K562 (cell line): ENCODE results near the gene DSE. TPM values are rescaled to one million over a fixed set of nuclear protein-coding genes. Genes with fewer than 3 reads are reported as not detected.

Experiments
- ATAC-seq: fragments of 200-7000 bp; cut with Tn5 transposase; 3 replicates; pipeline ENCODE4 v1.9.1; 2020; ENCODE audit warnings: moderate library complexity
- BruUV-seq: library from RNA; stranded (reverse); fragments of 400-500 nt; replicated peaks from 2 replicates; lab custom pipeline; 2021; lab: Mats Ljungman, UMichigan
- CTCF ChIA-PET: fragments of 300-600 bp; formaldehyde crosslinking; extraction: SDS; loops from one replicate; lab custom pipeline; 2021; ENCODE audit warnings: low intra/inter-chr PET ratio; lab: Yijun Ruan, JAX
- POLR2A ChIA-PET: fragments of 300-600, 350-650 bp; sonication (Branson Sonifier 250); formaldehyde crosslinking; extraction: SDS; loops from one replicate; lab custom pipeline; 2021; ENCODE audit warnings: antibody characterized with exemption, inconsistent platforms; lab: Yijun Ruan, JAX
- DNase-seq, 4 experiments: peaks; one replicate each; pipeline versions ENCODE4 v3.0.0 to v3.0.0-alpha.2; 2011 to 2018; ENCODE audit warnings: low spot score in 3 of 4, mixed read lengths in 3 of 4; ENCODE audit errors: extremely low read depth in 1 of 4
- FAIRE-seq: peaks from 2 replicates; lab custom pipeline; 2011; peaks lifted over from hg19 to GRCh38; lab: Jason Lieb, UNC
- H2AFZ ChIP-seq: 2 replicates; pipeline ENCODE4 v1.6.0; 2011; ENCODE audit warnings: low read depth, low read length, control low read depth, inconsistent platforms
- H3K27ac ChIP-seq: fragments of 200-600 bp; 3 replicates; pipeline ENCODE4 v1.8.0; 2011; ENCODE audit warnings: low read depth, mild to moderate bottlenecking, control low read depth, inconsistent platforms, low read length, moderate library complexity, mixed read lengths; ENCODE audit errors: extremely low read depth
- H3K27me3 ChIP-seq, 2 experiments: fragments of 300-600 bp in 1 of 2; 2 replicates in 1 of 2; 3 replicates in 1 of 2; pipeline versions ENCODE4 v1.6.0 to v1.8.0; 2011; ENCODE audit warnings: inconsistent platforms in 2 of 2, low read length in 2 of 2, mild to moderate bottlenecking in 1 of 2, mixed read lengths in 1 of 2, moderate library complexity in 1 of 2; ENCODE audit not compliant: control insufficient read depth in 2 of 2, insufficient read depth in 2 of 2
- H3K36me3 ChIP-seq: fragments of 300-600 bp; 3 replicates; pipeline ENCODE4 v1.8.0; 2011; ENCODE audit warnings: mild to moderate bottlenecking, low read length, inconsistent platforms; ENCODE audit not compliant: control insufficient read depth, insufficient read depth
- H3K4me1 ChIP-seq, 2 experiments: fragments of 200-600 bp in 1 of 2; replicated peaks in 1 of 2; 2 replicates in 1 of 2; 3 replicates in 1 of 2; pipeline versions ENCODE4 v1.5.1 to v1.8.0; 2011; ENCODE audit warnings: inconsistent platforms in 2 of 2, low read length in 2 of 2, mild to moderate bottlenecking in 1 of 2, mixed read lengths in 1 of 2, moderate library complexity in 1 of 2; ENCODE audit not compliant: control insufficient read depth in 2 of 2, insufficient read depth in 2 of 2
- H3K4me2 ChIP-seq: 2 replicates; pipeline ENCODE4 v1.6.1; 2011; ENCODE audit warnings: low read length, control low read depth, inconsistent platforms, mixed read lengths; ENCODE audit not compliant: insufficient read depth
- H3K4me3 ChIP-seq: fragments of 200-600 bp; sonication (generic), shearing (Covaris generic); 2 replicates; pipeline ENCODE4 v1.5.1; 2016; ENCODE audit warnings: control low read depth, inconsistent platforms
- H3K79me2 ChIP-seq: fragments of 200-600 bp; 3 replicates; pipeline ENCODE4 v1.8.0; 2011; ENCODE audit warnings: low read length, inconsistent platforms; ENCODE audit not compliant: control insufficient read depth, insufficient read depth
- H3K9ac ChIP-seq, 2 experiments: 2 replicates each; pipeline versions ENCODE4 v1.6.0 to v1.6.1; 2011; ENCODE audit warnings: low read depth in 2 of 2, low read length in 2 of 2, control low read depth in 1 of 2, inconsistent platforms in 1 of 2, mild to moderate bottlenecking in 1 of 2, mixed read lengths in 1 of 2; ENCODE audit not compliant: insufficient read depth in 1 of 2
- H3K9me1 ChIP-seq: one replicate; pipeline ENCODE4 v1.6.0; 2011; ENCODE audit warnings: inconsistent platforms, mild to moderate bottlenecking, low read length, moderate library complexity; ENCODE audit not compliant: control insufficient read depth, insufficient read depth
- H3K9me3 ChIP-seq: replicated peaks from 2 replicates; pipeline ENCODE4 v1.5.1; 2011; ENCODE audit warnings: low read depth, low read length, inconsistent platforms; ENCODE audit not compliant: control insufficient read depth, insufficient read depth
- H4K20me1 ChIP-seq: replicated peaks from 2 replicates; pipeline ENCODE4 v1.6.1; 2011; ENCODE audit warnings: low read length, inconsistent platforms, mixed read lengths; ENCODE audit not compliant: control insufficient read depth, insufficient read depth
- CBX2 ChIP-seq: fragments of 200-600 bp; sonication (generic); IDR thresholded peaks from one replicate; pipeline ENCODE4 v1.6.1; 2012; ENCODE audit warnings: mild to moderate bottlenecking, low read length, inconsistent platforms; ENCODE audit not compliant: insufficient read depth, poor library complexity, severe bottlenecking
- GTF2F1 ChIP-seq: IDR thresholded peaks from 2 replicates; pipeline ENCODE4 v1.6.1; 2011; ENCODE audit warnings: low read depth, low read length, improper control_type of control experiment
- SNAPC5 ChIP-seq: fragments of 250-450 bp; sonication (Bioruptor Pico); IDR thresholded peaks from 2 replicates; pipeline ENCODE4 v1.8.0; 2021; ENCODE audit warnings: moderate library complexity, mild to moderate bottlenecking, inconsistent platforms
- TAL1 ChIP-seq: fragments of 450-650 bp; IDR thresholded peaks from 2 replicates; pipeline ENCODE4 v1.6.1; 2016; ENCODE audit warnings: mild to moderate bottlenecking
- THRA ChIP-seq: fragments of 450-650 bp; IDR thresholded peaks from 2 replicates; pipeline ENCODE4 v1.6.1; 2017; ENCODE audit warnings: mild to moderate bottlenecking, moderate library complexity
- TRIM25 ChIP-seq: fragments of 450-650 bp; IDR thresholded peaks from 2 replicates; pipeline ENCODE4 v1.7.0; 2016; ENCODE audit warnings: borderline replicate concordance
- WGBS: fragments of 100-300 bp; shearing (Covaris generic); methylation state at CpG from one replicate; pipeline ENCODE4 v1.1.6; 2016; ENCODE audit warnings: low coverage, mixed read lengths; ENCODE audit not compliant: insufficient coverage; ENCODE audit errors: missing lambda C conversion rate; 5-methylcytosine and 5-hydroxymethylcytosine counted together
- in situ Hi-C: fragments of 300-500 bp; cut with MboI; formaldehyde crosslinking; loops from 4 replicates; pipeline ENCODE4 v1.15.0; 2018; ENCODE audit warnings: inconsistent platforms, mixed read lengths
- intact Hi-C: fragments of 100-400 bp; cut with micrococcal nuclease; formaldehyde crosslinking; loops from 2 replicates; pipeline ENCODE4 v1.14.2; 2022
- polyA plus RNA-seq, 8 experiments: library from polyadenylated mRNA; depleted of rRNA in 4 of 8; stranded (reverse) in 5 of 8; unstranded in 3 of 8; fragments of >200 nt; fragmentation: Nextera tagmentation in 2 of 8; fragmentation: Illumina TruSeq in 1 of 8; extraction: Ambion mirVana in 2 of 8; extraction: Trizol in 1 of 8; gene quantifications; 2 replicates each; pipeline versions ENCODE4 v1.2.1 to v1.2.3, GENCODE V29; 2011 to 2014; ENCODE audit warnings: inconsistent platforms in 1 of 8, missing spikeins in 1 of 8
- total RNA-seq, 7 experiments: library from RNA; depleted of rRNA in 6 of 7; stranded (reverse); fragments of >200 nt in 6 of 7; fragmentation: Illumina TruSeq in 2 of 7; extraction: Trizol in 2 of 7; gene quantifications; 2 replicates each; pipeline versions ENCODE4 v1.2.1 to v1.2.3, GENCODE V29; 2011 to 2021; ENCODE audit warnings: low replicate concordance in 1 of 7
- TF ChIP-seq, protein P1 (sequence below), 2 experiments: fragments of 450-650 bp; IDR thresholded peaks; 2 replicates each; pipeline ENCODE4 v1.6.1; 2016; ENCODE audit warnings: mild to moderate bottlenecking in 2 of 2, borderline replicate concordance in 1 of 2, low read depth in 1 of 2, moderate library complexity in 1 of 2

DSE gene
- total and polyA plus RNA-seq, 9 of the 15 experiments (the other 6 are each of a cell fraction or from before 2014, with no cell fraction given): 0.49 to 1.7 (median 0.79) TPM

DNA sequence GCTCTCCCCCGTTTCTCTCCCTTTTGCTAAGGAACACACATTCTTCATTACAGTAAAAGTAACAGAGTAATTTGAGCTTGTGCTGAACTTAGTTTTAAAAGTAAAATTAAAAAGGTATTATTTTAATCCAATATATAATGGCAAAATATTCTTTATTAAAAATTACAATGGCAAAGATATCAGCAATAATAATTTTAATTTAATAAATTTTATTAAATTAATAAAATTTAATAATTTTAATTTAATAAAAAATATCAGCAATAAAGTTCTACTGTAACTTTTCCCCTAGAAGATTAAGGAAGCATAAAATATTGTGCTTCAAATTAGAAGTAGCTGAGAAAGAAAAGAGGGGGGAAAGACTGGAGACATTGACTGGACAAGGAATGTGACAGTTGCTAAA lies 32.5 kb downstream of the DSE start:
- ChIA-PET CTCF (no interaction called here), POLR2A (interaction anchor here (0.6 to 0.8 kb wide), 2 partner anchors 12 to 213 kb away, joined by 3 to 4 read pairs; no protein-coding TSS in a partner anchor)
- WGBS: 11% methylated on average over 1 of the region's 1 CpG
- peaks cover 0 to 4% of the 10 kb centered on the region in 2 experiments; a peak in 1 of 5 replicates for H3K27me3 ChIP-seq
- no peaks in the 10 kb centered on the region for H4K20me1 ChIP-seq
- no peak overlapping the region for H3K9ac ChIP-seq
- H3K4me1 ChIP-seq: peaks cover 2 to 9% of the 10 kb centered on the region in 2 experiments; a peak in 2 of 5 replicates
- intact Hi-C loops: no loop called here
- DNase-seq: no peak
- H3K9me3 ChIP-seq: no peaks in the 10 kb centered on the region
- no peak overlapping the region for H3K4me2 ChIP-seq
- H3K27ac ChIP-seq: no peak overlapping the region
- TF ChIP-seq, protein P1, sequence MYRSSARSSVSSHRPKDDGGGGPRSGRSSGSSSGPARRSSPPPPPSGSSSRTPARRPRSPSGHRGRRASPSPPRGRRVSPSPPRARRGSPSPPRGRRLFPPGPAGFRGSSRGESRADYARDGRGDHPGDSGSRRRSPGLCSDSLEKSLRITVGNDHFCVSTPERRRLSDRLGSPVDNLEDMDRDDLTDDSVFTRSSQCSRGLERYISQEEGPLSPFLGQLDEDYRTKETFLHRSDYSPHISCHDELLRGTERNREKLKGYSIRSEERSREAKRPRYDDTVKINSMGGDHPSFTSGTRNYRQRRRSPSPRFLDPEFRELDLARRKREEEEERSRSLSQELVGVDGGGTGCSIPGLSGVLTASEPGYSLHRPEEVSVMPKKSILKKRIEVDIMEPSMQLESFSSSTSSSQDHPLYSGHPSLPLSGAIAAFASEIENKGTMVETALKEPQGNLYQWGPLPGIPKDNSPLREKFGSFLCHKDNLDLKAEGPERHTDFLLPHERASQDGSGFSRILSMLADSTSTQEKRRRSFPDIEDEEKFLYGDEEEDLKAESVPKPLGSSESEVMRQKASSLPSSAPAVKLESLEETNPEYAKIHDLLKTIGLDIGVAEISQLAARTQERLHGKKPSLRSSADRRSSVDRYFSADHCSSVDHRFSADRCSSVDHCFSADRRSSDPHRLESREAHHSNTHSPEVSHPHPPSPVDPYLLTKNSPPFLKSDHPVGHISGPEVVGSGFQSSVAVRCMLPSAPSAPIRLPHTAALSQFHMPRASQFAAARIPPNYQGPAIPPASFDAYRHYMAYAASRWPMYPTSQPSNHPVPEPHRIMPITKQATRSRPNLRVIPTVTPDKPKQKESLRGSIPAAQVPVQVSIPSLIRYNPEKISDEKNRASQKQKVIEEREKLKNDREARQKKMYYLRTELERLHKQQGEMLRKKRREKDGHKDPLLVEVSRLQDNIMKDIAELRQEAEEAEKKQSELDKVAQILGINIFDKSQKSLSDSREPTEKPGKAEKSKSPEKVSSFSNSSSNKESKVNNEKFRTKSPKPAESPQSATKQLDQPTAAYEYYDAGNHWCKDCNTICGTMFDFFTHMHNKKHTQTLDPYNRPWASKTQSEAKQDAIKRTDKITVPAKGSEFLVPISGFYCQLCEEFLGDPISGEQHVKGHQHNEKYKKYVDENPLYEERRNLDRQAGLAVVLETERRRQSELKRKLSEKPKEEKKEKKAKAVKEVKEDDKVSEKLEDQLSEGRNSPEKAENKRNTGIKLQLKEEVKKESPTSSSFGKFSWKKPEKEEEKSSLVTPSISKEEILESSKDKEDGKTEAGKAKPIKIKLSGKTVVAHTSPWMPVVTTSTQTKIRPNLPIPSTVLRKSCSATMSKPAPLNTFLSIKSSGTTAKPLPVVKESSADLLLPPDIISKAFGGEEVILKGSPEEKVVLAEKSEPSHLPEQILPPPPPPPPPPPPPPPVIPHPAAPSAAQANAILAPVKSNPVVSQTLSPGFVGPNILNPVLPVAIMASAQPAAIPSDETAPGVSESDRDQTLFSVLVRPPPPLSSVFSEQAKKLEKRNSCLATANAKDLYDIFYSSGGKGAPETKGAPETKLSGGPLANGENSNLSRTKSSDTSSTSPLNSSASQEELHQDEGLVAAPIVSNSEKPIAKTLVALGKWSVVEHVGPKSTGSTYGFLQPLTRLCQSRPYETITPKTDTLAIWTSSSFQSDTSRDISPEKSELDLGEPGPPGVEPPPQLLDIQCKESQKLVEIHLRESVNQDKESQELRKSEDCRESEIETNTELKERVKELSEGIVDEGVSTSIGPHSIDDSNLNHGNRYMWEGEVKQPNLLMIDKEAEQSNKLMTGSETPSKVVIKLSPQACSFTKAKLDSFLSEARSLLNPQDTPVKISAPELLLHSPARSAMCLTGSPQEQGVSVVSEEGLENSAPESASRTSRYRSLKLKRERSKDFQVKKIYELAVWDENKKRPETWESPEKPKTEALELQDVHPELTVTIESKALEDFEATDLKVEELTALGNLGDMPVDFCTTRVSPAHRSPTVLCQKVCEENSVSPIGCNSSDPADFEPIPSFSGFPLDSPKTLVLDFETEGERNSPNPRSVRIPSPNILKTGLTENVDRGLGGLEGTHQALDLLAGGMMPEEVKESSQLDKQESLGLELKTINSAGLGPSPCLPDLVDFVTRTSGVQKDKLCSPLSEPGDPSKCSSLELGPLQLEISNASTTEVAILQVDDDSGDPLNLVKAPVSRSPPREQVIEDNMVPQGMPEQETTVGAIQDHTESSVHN (IDR thresholded peaks at IDR 0.05; ENCODE audit: borderline replicate concordance in 1 of 2, low read depth in 1 of 2): no peak
- TF ChIP-seq CBX2 (no peak), THRA (no peak), GTF2F1 (no peak), TRIM25 (no peak), TAL1 (no peak), SNAPC5 (CRISPR knock-in tag) (no peak)
- TF ChIP-seq, all 486 proteins: peak for 0
- no TSS peak for BruUV-seq
- no peaks in the 10 kb centered on the region for H3K36me3 ChIP-seq
- no peak for FAIRE-seq
- H3K4me3 ChIP-seq: no peak overlapping the region
- peak overlapping the region; percentile 23; the same call in 1 of the 2 replicates for H2AFZ ChIP-seq
- H3K79me2 ChIP-seq: no peaks in the 10 kb centered on the region
- H3K9me1 ChIP-seq: no peaks in the 10 kb centered on the region
- ATAC-seq: no peak
- in situ Hi-C loops: no loop called here
